ENCODE data around the gene CCDC92.

DNA sequence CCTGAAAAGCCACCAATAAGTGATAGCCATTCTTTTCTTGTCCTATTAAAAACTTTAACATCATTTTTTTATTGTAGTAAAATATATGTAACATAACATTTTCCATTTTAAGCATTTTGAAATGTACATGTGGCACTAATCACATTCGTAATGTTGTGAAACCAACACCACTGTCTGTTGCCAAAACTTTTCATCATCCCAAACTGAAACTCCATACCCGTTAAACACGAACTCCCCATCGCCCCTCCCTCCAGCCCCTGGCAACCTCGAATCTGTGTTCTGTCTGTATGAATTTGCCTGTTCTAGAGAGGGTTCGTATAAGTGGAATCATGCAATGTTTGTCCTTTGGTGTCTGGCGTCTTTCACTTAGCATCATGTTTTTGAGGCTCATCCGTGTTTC lies 75.9 kb downstream of the CCDC92 start:
- TF ChIP-seq, protein P1, sequence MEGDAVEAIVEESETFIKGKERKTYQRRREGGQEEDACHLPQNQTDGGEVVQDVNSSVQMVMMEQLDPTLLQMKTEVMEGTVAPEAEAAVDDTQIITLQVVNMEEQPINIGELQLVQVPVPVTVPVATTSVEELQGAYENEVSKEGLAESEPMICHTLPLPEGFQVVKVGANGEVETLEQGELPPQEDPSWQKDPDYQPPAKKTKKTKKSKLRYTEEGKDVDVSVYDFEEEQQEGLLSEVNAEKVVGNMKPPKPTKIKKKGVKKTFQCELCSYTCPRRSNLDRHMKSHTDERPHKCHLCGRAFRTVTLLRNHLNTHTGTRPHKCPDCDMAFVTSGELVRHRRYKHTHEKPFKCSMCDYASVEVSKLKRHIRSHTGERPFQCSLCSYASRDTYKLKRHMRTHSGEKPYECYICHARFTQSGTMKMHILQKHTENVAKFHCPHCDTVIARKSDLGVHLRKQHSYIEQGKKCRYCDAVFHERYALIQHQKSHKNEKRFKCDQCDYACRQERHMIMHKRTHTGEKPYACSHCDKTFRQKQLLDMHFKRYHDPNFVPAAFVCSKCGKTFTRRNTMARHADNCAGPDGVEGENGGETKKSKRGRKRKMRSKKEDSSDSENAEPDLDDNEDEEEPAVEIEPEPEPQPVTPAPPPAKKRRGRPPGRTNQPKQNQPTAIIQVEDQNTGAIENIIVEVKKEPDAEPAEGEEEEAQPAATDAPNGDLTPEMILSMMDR (IDR thresholded peaks at IDR 0.05): no peak
- TF ChIP-seq EZH2 (IDR thresholded peaks at IDR 0.05): no peak
- no peak for TF ChIP-seq EZH2phosphoT487 (IDR thresholded peaks at IDR 0.05)
